Osteoblast (primary cell): ENCODE data around the gene SEZ6L. TPM values are rescaled to one million over a fixed set of nuclear protein-coding genes. Genes with fewer than 3 reads are reported as not detected.

Experiments
- DNase-seq: peaks from one replicate; pipeline ENCODE4 v3.0.0; 2011; ENCODE audit warnings: low spot score, mixed read lengths; ENCODE audit not compliant: insufficient read length; ENCODE audit errors: missing footprints
- H2AFZ ChIP-seq: 2 replicates; pipeline ENCODE4 v1.6.0; 2011; ENCODE audit warnings: mild to moderate bottlenecking, low read length
- H3K27ac ChIP-seq: 2 replicates; pipeline ENCODE4 v1.5.1; 2011; ENCODE audit warnings: mild to moderate bottlenecking, low read depth, low read length, moderate library complexity
- H3K27me3 ChIP-seq: 2 replicates; pipeline ENCODE4 v1.6.0; 2012; ENCODE audit warnings: mild to moderate bottlenecking, control low read depth, inconsistent platforms, low read length, moderate library complexity; ENCODE audit not compliant: insufficient read depth
- H3K36me3 ChIP-seq: 2 replicates; pipeline ENCODE4 v1.5.1; 2011; ENCODE audit warnings: mild to moderate bottlenecking, low read length, control low read depth, moderate library complexity; ENCODE audit not compliant: insufficient read depth
- H3K4me1 ChIP-seq: 2 replicates; pipeline ENCODE4 v1.5.1; 2011; ENCODE audit warnings: mild to moderate bottlenecking, low read length, control low read depth, moderate library complexity; ENCODE audit not compliant: insufficient read depth
- H3K4me2 ChIP-seq: 2 replicates; pipeline ENCODE4 v1.6.0; 2011; ENCODE audit warnings: mild to moderate bottlenecking, low read length; ENCODE audit not compliant: insufficient read depth
- H3K4me3 ChIP-seq: fragments of 200-600 bp; sonication (generic); 3 replicates; pipeline ENCODE4 v1.5.1; 2012; ENCODE audit warnings: mild to moderate bottlenecking, low read length, inconsistent platforms; ENCODE audit not compliant: insufficient read depth
- H3K79me2 ChIP-seq: 2 replicates; pipeline ENCODE4 v1.6.0; 2012; ENCODE audit warnings: mild to moderate bottlenecking, low read length, control low read depth, inconsistent platforms; ENCODE audit not compliant: insufficient read depth
- H3K9me3 ChIP-seq: 2 replicates; pipeline ENCODE4 v1.5.1; 2011; ENCODE audit warnings: low read depth, low read length, control low read depth
- H4K20me1 ChIP-seq: 2 replicates; pipeline ENCODE4 v1.6.0; 2012; ENCODE audit warnings: mild to moderate bottlenecking, low read length, control low read depth; ENCODE audit not compliant: insufficient read depth
- total RNA-seq: library from RNA; depleted of rRNA; stranded (reverse); fragments of >200 nt; gene quantifications from 2 replicates; pipeline ENCODE4 v1.2.3, GENCODE V29; 2012
- TF ChIP-seq, protein P1 (sequence below): IDR thresholded peaks from 2 replicates; pipeline ENCODE4 v1.5.1; 2011; ENCODE audit warnings: mild to moderate bottlenecking, low read depth, low read length, moderate library complexity; ENCODE audit errors: extremely low read depth

The SEZ6L gene
- total RNA-seq, 1 donor: not detected

- Histone ChIP-seq H4K20me1 (no peaks in the 10 kb centered on the region), H3K4me3 (no peak overlapping the region), H3K79me2 (no peaks in the 10 kb centered on the region), H3K36me3 (no peaks in the 10 kb centered on the region), H3K27me3 (peaks cover 47% of the 10 kb centered on the region), H3K4me1 (no peaks in the 10 kb centered on the region), H3K9me3 (no peaks in the 10 kb centered on the region), H3K4me2 (no peak overlapping the region), H3K27ac (no peak overlapping the region), H2AFZ (no peak overlapping the region)
- TF ChIP-seq, protein P1, sequence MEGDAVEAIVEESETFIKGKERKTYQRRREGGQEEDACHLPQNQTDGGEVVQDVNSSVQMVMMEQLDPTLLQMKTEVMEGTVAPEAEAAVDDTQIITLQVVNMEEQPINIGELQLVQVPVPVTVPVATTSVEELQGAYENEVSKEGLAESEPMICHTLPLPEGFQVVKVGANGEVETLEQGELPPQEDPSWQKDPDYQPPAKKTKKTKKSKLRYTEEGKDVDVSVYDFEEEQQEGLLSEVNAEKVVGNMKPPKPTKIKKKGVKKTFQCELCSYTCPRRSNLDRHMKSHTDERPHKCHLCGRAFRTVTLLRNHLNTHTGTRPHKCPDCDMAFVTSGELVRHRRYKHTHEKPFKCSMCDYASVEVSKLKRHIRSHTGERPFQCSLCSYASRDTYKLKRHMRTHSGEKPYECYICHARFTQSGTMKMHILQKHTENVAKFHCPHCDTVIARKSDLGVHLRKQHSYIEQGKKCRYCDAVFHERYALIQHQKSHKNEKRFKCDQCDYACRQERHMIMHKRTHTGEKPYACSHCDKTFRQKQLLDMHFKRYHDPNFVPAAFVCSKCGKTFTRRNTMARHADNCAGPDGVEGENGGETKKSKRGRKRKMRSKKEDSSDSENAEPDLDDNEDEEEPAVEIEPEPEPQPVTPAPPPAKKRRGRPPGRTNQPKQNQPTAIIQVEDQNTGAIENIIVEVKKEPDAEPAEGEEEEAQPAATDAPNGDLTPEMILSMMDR: no peak
- no peak for DNase-seq
Measured at GRCh38 chr22:26336773-26337172, 167.5 kb downstream of the SEZ6L start.

DNA sequence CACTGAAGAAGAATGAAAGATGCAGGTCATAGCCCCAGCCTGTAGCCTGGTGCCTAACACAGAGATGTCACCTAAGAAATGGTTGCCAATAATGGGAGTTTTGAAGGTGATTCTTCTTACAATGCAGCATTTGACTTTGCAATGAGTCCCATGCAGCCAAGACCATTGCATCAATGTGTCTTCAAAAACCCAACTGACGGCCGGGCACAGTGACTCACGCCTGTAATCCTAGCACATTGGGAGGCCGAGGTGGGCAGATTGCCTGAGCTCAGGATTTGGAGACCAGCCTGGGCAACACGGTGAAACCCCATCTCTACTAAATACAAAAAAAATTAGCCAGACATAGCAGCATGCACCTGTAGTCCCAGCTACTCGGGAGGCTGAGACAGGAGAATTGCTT, 170.5 kb downstream of the SEZ6L start:
- TF ChIP-seq, protein P1: no peak
- no peak overlapping the region for H3K4me2 ChIP-seq
- H3K4me3 ChIP-seq: no peak overlapping the region
- no peak overlapping the region for H2AFZ ChIP-seq
- DNase-seq: no peak
- no peaks in the 10 kb centered on the region for H3K36me3 ChIP-seq
- H3K4me1 ChIP-seq: no peaks in the 10 kb centered on the region
- no peaks in the 10 kb centered on the region for H3K9me3 ChIP-seq
- no peaks in the 10 kb centered on the region for H4K20me1 ChIP-seq
- H3K27me3 ChIP-seq: peaks cover 45% of the 10 kb centered on the region
- no peaks in the 10 kb centered on the region for H3K79me2 ChIP-seq
- H3K27ac ChIP-seq: no peak overlapping the region

DNA sequence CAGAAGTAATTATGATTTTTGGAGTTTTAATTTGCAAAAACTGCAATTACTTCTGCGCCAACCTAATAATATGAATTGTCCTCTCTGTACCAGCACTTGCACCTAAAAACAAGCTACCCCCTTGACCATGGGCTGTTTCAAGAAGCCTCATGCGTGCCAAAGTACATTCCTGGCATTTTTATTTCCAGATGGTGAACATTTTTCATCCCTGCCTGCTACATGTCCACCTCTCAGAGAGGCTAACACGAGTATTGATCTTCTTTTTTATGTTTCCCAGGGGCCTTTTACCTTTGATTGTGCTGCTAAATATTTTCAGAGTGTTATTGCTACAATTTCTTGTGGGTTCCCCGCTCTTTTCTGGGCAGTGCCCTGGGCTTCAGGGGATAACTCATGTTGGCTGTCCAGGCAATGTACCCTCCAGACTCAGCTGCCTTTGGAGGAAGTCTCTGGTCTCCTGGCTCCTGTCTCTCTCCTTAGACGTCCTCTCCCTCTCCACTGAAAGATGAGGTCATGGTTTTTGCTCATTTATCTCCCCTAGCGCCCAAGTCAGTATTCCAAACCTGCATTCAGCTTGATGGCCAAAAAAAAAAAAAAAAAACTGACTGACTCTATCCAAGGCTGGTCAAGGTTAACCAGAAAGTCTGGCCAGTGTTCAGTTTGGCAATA, 173.6 kb downstream of the SEZ6L start:
- Histone ChIP-seq H3K79me2 (no peaks in the 10 kb centered on the region), H3K27ac (no peak overlapping the region), H3K4me2 (no peak overlapping the region), H3K9me3 (no peaks in the 10 kb centered on the region), H3K4me1 (no peaks in the 10 kb centered on the region), H3K36me3 (no peaks in the 10 kb centered on the region), H2AFZ (no peak overlapping the region), H3K27me3 (peaks cover 29% of the 10 kb centered on the region), H3K4me3 (no peak overlapping the region), H4K20me1 (no peaks in the 10 kb centered on the region)
- TF ChIP-seq, protein P1: no peak
- no peak for DNase-seq

DNA sequence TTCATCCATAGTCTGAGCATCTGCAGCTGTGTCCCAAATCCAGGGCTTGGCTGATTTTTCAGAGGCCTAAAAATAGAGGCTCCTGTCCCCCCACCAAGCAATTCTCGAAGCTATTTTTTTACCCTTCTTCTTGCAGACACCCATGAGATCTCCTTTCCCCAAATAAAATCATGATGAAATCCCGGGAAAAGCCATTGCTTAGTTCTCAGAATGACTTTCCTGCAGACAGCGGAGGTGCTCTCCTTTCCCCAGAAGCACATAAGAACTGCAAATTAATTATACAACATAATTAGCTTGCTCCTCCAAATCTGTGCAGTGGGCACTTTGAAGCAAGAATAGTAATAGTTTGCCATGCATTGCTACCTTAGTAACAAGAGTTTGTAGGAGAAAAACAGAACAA, 176.2 kb downstream of the SEZ6L start:
- DNase-seq: no peak
- TF ChIP-seq, protein P1: no peak
- Histone ChIP-seq H3K79me2 (no peaks in the 10 kb centered on the region), H3K27me3 (peaks cover 26% of the 10 kb centered on the region), H4K20me1 (no peaks in the 10 kb centered on the region), H3K4me1 (no peaks in the 10 kb centered on the region), H3K4me3 (no peak overlapping the region), H2AFZ (no peak overlapping the region), H3K36me3 (no peaks in the 10 kb centered on the region), H3K4me2 (no peak overlapping the region), H3K9me3 (no peaks in the 10 kb centered on the region), H3K27ac (no peak overlapping the region)
